A549 (cell line): ENCODE results near the gene LGALS7.

Source experiments
- CHD4 ChIP-seq: fragments of 200-600 bp; sonication (generic); IDR thresholded peaks from 2 replicates; pipeline ENCODE4 v1.6.1; 2016; ENCODE audit warnings: antibody characterized with exemption, mild to moderate bottlenecking, borderline replicate concordance
- CTCF ChIP-seq: fragments of >200 bp; sonication (Bioruptor Twin); formaldehyde crosslinking; IDR thresholded peaks from 3 replicates; pipeline ENCODE4 v1.5.1; 2016
- REST ChIP-seq: fragments of 200-600 bp; sonication (generic); IDR thresholded peaks from 2 replicates; pipeline ENCODE4 v1.6.1; 2016; ENCODE audit warnings: antibody characterized with exemption, mild to moderate bottlenecking, moderate library complexity

GRCh38 chr19:38737281-38737865 lies 35.9 kb downstream of the LGALS7 start:
- TF ChIP-seq CHD4, result no peak
- no peak for TF ChIP-seq REST
- TF ChIP-seq CTCF, result no peak
